GM23338 (cell line): Measurements from ENCODE around the gene ARHGAP42. TPM values are rescaled to one million over a fixed set of nuclear protein-coding genes. Genes with fewer than 3 reads are reported as not detected.

ENCODE experiments used
- ATAC-seq: fragments of 200-7000 bp; cut with Tn5 transposase; 3 replicates; pipeline ENCODE4 v1.9.1; 2020
- DNase-seq: peaks from one replicate; pipeline ENCODE4 v3.0.0-alpha.2; 2015; ENCODE audit warnings: low spot score
- H2AFZ ChIP-seq: fragments of 200-600 bp; sonication (generic); 2 replicates; pipeline ENCODE4 v1.8.0; 2016; ENCODE audit warnings: antibody characterized with exemption, mild to moderate bottlenecking, moderate library complexity
- H3F3A ChIP-seq: fragments of 200-600 bp; sonication (generic); replicated peaks from 2 replicates; pipeline ENCODE4 v1.8.0; 2017; ENCODE audit warnings: antibody characterized with exemption, mixed run types, low read depth
- H3K27ac ChIP-seq: fragments of 200-600 bp; sonication (generic); 2 replicates; pipeline ENCODE4 v1.6.1; 2016; ENCODE audit warnings: low read depth
- H3K27me3 ChIP-seq: fragments of 200-600 bp; sonication (generic); 2 replicates; pipeline ENCODE4 v1.8.0; 2016; ENCODE audit warnings: mild to moderate bottlenecking, mixed run types, moderate library complexity; ENCODE audit not compliant: insufficient read depth
- H3K36me3 ChIP-seq: fragments of 200-600 bp; sonication (generic); 2 replicates; pipeline ENCODE4 v1.8.0; 2016; ENCODE audit warnings: mild to moderate bottlenecking; ENCODE audit not compliant: insufficient read depth
- H3K4me1 ChIP-seq: fragments of 200-600 bp; sonication (generic); 2 replicates; pipeline ENCODE4 v1.8.0; 2016; ENCODE audit warnings: mild to moderate bottlenecking, moderate library complexity; ENCODE audit not compliant: insufficient read depth
- H3K4me2 ChIP-seq: fragments of 200-600 bp; sonication (generic); 2 replicates; pipeline ENCODE4 v1.7.1; 2017; ENCODE audit warnings: mixed run types
- H3K4me3 ChIP-seq: fragments of 200-600 bp; sonication (generic); 2 replicates; pipeline ENCODE4 v1.6.1; 2016; ENCODE audit warnings: mixed run types
- H3K79me2 ChIP-seq: fragments of 200-600 bp; sonication (generic); replicated peaks from 2 replicates; pipeline ENCODE4 v1.8.0; 2017; ENCODE audit warnings: mild to moderate bottlenecking; ENCODE audit not compliant: insufficient read depth
- H3K9me2 ChIP-seq: fragments of 200-600 bp; sonication (generic); 2 replicates; pipeline ENCODE4 v1.8.0; 2017; ENCODE audit not compliant: insufficient read depth
- H4K20me1 ChIP-seq: fragments of 200-600 bp; sonication (generic); replicated peaks from 2 replicates; pipeline ENCODE4 v1.8.0; 2017; ENCODE audit warnings: mild to moderate bottlenecking; ENCODE audit not compliant: insufficient read depth
- H3K27ac Mint-ChIP-seq: 2 replicates; pipeline ENCODE4 v1.8.0; 2020; ENCODE audit warnings: inconsistent platforms, mild to moderate bottlenecking, moderate library complexity, mixed read lengths
- H3K27me3 Mint-ChIP-seq: 3 replicates; pipeline ENCODE4 v1.8.0; 2022; ENCODE audit warnings: low read depth, mild to moderate bottlenecking, moderate library complexity, mixed read lengths, inconsistent platforms; ENCODE audit not compliant: insufficient read depth, poor library complexity
- H3K36me3 Mint-ChIP-seq: 3 replicates; pipeline ENCODE4 v1.8.0; 2021; ENCODE audit warnings: low read depth, mild to moderate bottlenecking, inconsistent platforms, moderate library complexity, mixed read lengths
- H3K4me1 Mint-ChIP-seq: 3 replicates; pipeline ENCODE4 v1.8.0; 2020; ENCODE audit warnings: mild to moderate bottlenecking, inconsistent platforms, mixed read lengths
- H3K4me3 Mint-ChIP-seq: 3 replicates; pipeline ENCODE4 v1.8.0; 2021; ENCODE audit warnings: moderate library complexity, mild to moderate bottlenecking, inconsistent platforms, mixed read lengths
- H3K9me3 Mint-ChIP-seq: 3 replicates; pipeline ENCODE4 v1.8.0; 2020; ENCODE audit warnings: moderate library complexity, mild to moderate bottlenecking, inconsistent platforms, mixed read lengths
- CREB1 ChIP-seq: fragments of 250-450 bp; sonication (Bioruptor Pico); IDR thresholded peaks from 2 replicates; pipeline ENCODE4 v1.5.0; 2020; ENCODE audit warnings: low read depth, mild to moderate bottlenecking, moderate library complexity
- EZH2 ChIP-seq: fragments of 200-600 bp; sonication (generic); IDR thresholded peaks from one replicate; pipeline ENCODE4 v1.8.0; 2017; ENCODE audit warnings: antibody characterized with exemption, mild to moderate bottlenecking, low read depth; ENCODE audit not compliant: unreplicated experiment
- EZH2phosphoT487 ChIP-seq: fragments of 200-600 bp; sonication (generic); IDR thresholded peaks from one replicate; pipeline ENCODE4 v1.8.1; 2018; ENCODE audit warnings: antibody characterized with exemption; ENCODE audit not compliant: unreplicated experiment
- STAT1 ChIP-seq: IDR thresholded peaks from one replicate; pipeline ENCODE4 v1.6.1; 2016; ENCODE audit warnings: antibody characterized with exemption; ENCODE audit not compliant: unreplicated experiment
- ZNF331 ChIP-seq: fragments of 250-450 bp; sonication (Bioruptor Pico); IDR thresholded peaks from 2 replicates; pipeline ENCODE4 v1.5.0; 2020; ENCODE audit warnings: low read depth, mild to moderate bottlenecking, moderate library complexity
- polyA plus RNA-seq: library from polyadenylated mRNA; unstranded; fragments of >200 nt; fragmentation: Nextera tagmentation; extraction: Ambion mirVana; gene quantifications from 2 replicates; pipeline ENCODE4 v1.2.1, GENCODE V29; 2016
- total RNA-seq: library from RNA; depleted of rRNA; stranded (reverse); fragments of >200 nt; shearing (Covaris generic); gene quantifications from 2 replicates; pipeline ENCODE4 v1.2.3, GENCODE V29; 2014
- TF ChIP-seq, protein P1 (sequence below): IDR thresholded peaks from 2 replicates; pipeline ENCODE4 v1.6.1; 2016; ENCODE audit warnings: antibody characterized with exemption
- TF ChIP-seq, protein P2 (sequence below), 2 experiments: fragments of 200-600 bp in 1 of 2; sonication (generic) in 1 of 2; conservative IDR thresholded peaks; 2 replicates each; pipeline versions ENCODE4 v1.5.1 to v1.6.1; 2016 to 2017; ENCODE audit warnings: antibody characterized with exemption in 2 of 2, low read depth in 2 of 2, mild to moderate bottlenecking in 2 of 2, moderate library complexity in 1 of 2

Gene ARHGAP42
- total and polyA plus RNA-seq, 2 experiments from 2014 or later = 23.7 to 35.7 TPM

DNA sequence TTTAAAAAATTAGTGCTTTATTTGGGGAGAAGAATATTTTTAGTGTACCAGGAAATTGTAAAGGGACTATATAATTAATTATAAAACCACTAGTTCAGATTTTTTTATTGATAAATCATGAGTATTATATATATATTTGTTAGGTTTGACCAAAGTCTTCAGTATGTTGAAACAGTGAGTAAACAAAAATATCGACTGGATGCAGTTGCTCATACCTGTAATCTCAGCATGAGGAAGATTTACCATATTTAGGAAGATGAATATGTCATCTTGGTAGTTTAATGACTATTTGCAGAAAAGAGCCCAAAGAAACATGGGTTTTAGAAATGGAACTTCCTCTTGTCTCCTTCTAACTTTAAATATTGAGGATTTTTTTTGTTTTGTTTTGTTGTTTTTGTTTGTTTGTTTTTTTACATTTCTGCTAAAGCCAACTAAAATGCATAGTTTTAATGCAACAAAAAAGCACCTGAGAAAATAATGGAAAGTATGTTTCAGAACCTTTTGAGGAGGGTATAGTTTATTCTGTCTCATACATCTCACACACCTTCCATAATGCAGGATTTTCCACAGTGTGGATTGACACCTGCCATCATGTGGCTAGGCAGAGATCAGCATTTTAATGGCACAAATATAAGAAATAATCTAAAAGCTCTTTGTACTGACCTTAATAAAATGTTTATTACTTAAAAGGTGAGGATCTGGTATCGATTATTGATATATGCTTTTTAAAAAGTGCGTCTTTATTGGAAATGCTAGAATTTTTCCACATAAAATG is 114.3 kb downstream of the ARHGAP42 start (continued):
- TF ChIP-seq, protein P1, sequence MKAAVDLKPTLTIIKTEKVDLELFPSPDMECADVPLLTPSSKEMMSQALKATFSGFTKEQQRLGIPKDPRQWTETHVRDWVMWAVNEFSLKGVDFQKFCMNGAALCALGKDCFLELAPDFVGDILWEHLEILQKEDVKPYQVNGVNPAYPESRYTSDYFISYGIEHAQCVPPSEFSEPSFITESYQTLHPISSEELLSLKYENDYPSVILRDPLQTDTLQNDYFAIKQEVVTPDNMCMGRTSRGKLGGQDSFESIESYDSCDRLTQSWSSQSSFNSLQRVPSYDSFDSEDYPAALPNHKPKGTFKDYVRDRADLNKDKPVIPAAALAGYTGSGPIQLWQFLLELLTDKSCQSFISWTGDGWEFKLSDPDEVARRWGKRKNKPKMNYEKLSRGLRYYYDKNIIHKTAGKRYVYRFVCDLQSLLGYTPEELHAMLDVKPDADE = no peak

DNA sequence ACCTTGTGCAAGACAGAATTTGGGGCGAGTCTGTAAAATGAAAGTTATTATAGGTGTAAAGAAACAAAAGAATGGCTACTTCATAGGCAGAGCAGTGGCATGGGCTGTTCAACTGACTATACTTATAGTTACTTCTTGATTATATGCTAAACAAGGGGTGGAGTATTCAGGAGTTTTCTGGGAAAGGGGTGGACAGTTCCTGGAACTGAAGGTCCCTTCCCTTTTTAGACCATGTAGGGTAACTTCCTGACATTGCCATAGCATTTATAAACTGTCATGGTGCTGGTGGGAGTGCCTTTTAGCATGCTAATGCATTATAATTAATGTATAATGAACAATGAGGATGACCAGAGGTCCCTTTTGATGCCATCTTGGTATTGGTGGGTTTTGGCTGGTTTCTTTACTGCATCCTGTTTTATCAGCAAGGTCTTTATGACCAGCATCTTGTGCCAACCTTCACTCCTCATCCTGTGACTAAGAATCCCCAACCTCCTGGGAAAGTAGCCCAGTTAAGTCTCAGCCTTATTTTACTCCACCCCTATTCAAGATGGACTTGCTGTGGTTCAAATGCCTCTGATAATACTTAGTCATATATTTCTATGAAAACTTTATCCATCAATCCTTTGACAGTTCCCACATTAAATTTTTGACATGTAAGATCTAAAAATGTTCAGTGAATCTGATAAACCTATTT is 118.6 kb downstream of the ARHGAP42 start:
- peaks cover 6% of the 10 kb centered on the region for H3K27me3 Mint-ChIP-seq
- ATAC-seq = no peak
- no peak for DNase-seq

More for the DNA sequence above, 118.6 kb downstream of the ARHGAP42 start:
- Mint-ChIP-seq H3K27ac (no peak overlapping the region), H3K4me3 (no peak overlapping the region), H3K36me3 (no peaks in the 10 kb centered on the region), H3K4me1 (peaks cover 22% of the 10 kb centered on the region), H3K9me3 (no peaks in the 10 kb centered on the region)
- Histone ChIP-seq H3K4me1 (peaks cover 15% of the 10 kb centered on the region), H3K9me2 (no peaks in the 10 kb centered on the region), H4K20me1 (no peaks in the 10 kb centered on the region), H3K4me2 (no peak overlapping the region), H3K36me3 (no peaks in the 10 kb centered on the region), H3K4me3 (no peak overlapping the region), H3F3A (no peaks in the 10 kb centered on the region), H3K27me3 (no peaks in the 10 kb centered on the region), H2AFZ (no peak overlapping the region), H3K79me2 (no peaks in the 10 kb centered on the region), H3K27ac (no peak overlapping the region)
- TF ChIP-seq, protein P1 = no peak
- TF ChIP-seq, protein P2, sequence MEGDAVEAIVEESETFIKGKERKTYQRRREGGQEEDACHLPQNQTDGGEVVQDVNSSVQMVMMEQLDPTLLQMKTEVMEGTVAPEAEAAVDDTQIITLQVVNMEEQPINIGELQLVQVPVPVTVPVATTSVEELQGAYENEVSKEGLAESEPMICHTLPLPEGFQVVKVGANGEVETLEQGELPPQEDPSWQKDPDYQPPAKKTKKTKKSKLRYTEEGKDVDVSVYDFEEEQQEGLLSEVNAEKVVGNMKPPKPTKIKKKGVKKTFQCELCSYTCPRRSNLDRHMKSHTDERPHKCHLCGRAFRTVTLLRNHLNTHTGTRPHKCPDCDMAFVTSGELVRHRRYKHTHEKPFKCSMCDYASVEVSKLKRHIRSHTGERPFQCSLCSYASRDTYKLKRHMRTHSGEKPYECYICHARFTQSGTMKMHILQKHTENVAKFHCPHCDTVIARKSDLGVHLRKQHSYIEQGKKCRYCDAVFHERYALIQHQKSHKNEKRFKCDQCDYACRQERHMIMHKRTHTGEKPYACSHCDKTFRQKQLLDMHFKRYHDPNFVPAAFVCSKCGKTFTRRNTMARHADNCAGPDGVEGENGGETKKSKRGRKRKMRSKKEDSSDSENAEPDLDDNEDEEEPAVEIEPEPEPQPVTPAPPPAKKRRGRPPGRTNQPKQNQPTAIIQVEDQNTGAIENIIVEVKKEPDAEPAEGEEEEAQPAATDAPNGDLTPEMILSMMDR (conservative IDR thresholded peaks at IDR 0.05; ENCODE audit: low read depth in 2 of 2) = no peak
- TF ChIP-seq EZH2 (no peak), CREB1 (CRISPR knock-in tag) (no peak), EZH2phosphoT487 (no peak), STAT1 (no peak), ZNF331 (CRISPR knock-in tag) (no peak)
